SU-DHL-6 (cell line): ENCODE measurements around the gene BPIFB4.

Experiments used
- H2AFZ ChIP-seq: fragments of 200-600 bp; sonication (generic); 2 replicates; pipeline ENCODE4 v1.6.1; 2014; ENCODE audit warnings: low read depth, mild to moderate bottlenecking, moderate library complexity, mixed read lengths, antibody characterized with exemption, low read length; ENCODE audit not compliant: severe bottlenecking
- H3F3A ChIP-seq: fragments of 200-600 bp; shearing (Covaris generic); 2 replicates; pipeline ENCODE4 v1.6.0; 2016; ENCODE audit warnings: antibody characterized with exemption, mild to moderate bottlenecking; ENCODE audit not compliant: insufficient read depth
- H3K27ac ChIP-seq: fragments of 200-600 bp; sonication (generic); 2 replicates; pipeline ENCODE4 v1.5.1; 2016; ENCODE audit warnings: low read depth, mild to moderate bottlenecking, low read length, moderate library complexity, mixed read lengths
- H3K27me3 ChIP-seq: fragments of 200-600 bp; sonication (generic), shearing (Covaris generic); 2 replicates; pipeline ENCODE4 v1.6.0; 2014; ENCODE audit warnings: mild to moderate bottlenecking, low read length
- H3K36me3 ChIP-seq: fragments of 200-600 bp; sonication (generic); 2 replicates; pipeline ENCODE4 v1.6.1; 2014; ENCODE audit warnings: mild to moderate bottlenecking, low read length, mixed read lengths
- H3K4me2 ChIP-seq: fragments of 300-600, 200-600 bp; shearing (Covaris generic), sonication (generic); 2 replicates; pipeline ENCODE4 v1.6.0; 2014; ENCODE audit warnings: low read length, low read depth, mild to moderate bottlenecking; ENCODE audit not compliant: poor library complexity, severe bottlenecking
- H3K4me3 ChIP-seq: fragments of 200-600 bp; sonication (generic); 2 replicates; pipeline ENCODE4 v1.5.1; 2014; ENCODE audit warnings: antibody characterized with exemption, low read length, mild to moderate bottlenecking, mixed read lengths; ENCODE audit not compliant: insufficient read depth, poor library complexity, severe bottlenecking
- H3K79me2 ChIP-seq: fragments of 200-600 bp; sonication (generic); 2 replicates; pipeline ENCODE4 v1.6.1; 2014; ENCODE audit warnings: mild to moderate bottlenecking, low read length, moderate library complexity; ENCODE audit not compliant: insufficient read depth
- H3K9ac ChIP-seq: fragments of 200-600 bp; sonication (generic); 2 replicates; pipeline ENCODE4 v1.7.0; 2014; ENCODE audit warnings: mild to moderate bottlenecking, low read length
- H3K9me2 ChIP-seq: fragments of 200-600 bp; sonication (generic); replicated peaks from 2 replicates; pipeline ENCODE4 v1.6.1; 2014; ENCODE audit warnings: low read length; ENCODE audit not compliant: insufficient read depth
- H3K9me3 ChIP-seq: fragments of 200-600 bp; sonication (generic); 2 replicates; pipeline ENCODE4 v1.6.1; 2014; ENCODE audit warnings: low read length, mixed read lengths; ENCODE audit not compliant: insufficient read depth
- H4K20me1 ChIP-seq: fragments of 200-600 bp; sonication (generic); 2 replicates; pipeline ENCODE4 v1.6.1; 2014; ENCODE audit warnings: low read depth, mild to moderate bottlenecking, antibody characterized with exemption, low read length, moderate library complexity, mixed read lengths
- EZH2phosphoT487 ChIP-seq: fragments of 200-600 bp; sonication (generic), shearing (Covaris generic); conservative IDR thresholded peaks from 2 replicates; pipeline ENCODE4 v1.6.1; 2018; ENCODE audit warnings: mild to moderate bottlenecking, antibody characterized with exemption, low read length, moderate library complexity, mixed read lengths
- TF ChIP-seq, protein P1 (sequence below): fragments of 200-600 bp; sonication (generic); IDR thresholded peaks from one replicate; pipeline ENCODE4 v1.5.1; 2017; ENCODE audit warnings: antibody characterized with exemption, mild to moderate bottlenecking, low read length, moderate library complexity; ENCODE audit not compliant: insufficient read depth, poor library complexity, severe bottlenecking

The BPIFB4 gene

DNA sequence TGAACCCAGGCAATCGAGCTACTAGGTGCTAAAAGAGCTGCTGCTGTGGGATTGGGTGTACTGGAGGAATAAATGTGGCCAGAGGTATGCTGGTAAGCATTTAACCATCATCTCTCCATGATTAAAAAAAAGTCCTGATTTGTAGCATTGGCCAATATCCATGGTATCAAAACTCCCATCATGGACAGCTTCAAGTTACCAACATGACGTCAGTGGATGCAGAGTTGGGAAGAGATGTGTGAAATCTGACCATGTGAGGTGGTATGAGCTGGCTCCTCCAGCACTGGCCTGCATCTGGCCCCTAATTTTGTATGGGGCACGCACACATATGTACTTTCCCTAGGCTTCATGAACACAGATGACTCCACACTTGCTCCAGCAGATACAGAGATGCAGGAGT lies 11.7 kb downstream of the BPIFB4 start:
- TF ChIP-seq, protein P1, sequence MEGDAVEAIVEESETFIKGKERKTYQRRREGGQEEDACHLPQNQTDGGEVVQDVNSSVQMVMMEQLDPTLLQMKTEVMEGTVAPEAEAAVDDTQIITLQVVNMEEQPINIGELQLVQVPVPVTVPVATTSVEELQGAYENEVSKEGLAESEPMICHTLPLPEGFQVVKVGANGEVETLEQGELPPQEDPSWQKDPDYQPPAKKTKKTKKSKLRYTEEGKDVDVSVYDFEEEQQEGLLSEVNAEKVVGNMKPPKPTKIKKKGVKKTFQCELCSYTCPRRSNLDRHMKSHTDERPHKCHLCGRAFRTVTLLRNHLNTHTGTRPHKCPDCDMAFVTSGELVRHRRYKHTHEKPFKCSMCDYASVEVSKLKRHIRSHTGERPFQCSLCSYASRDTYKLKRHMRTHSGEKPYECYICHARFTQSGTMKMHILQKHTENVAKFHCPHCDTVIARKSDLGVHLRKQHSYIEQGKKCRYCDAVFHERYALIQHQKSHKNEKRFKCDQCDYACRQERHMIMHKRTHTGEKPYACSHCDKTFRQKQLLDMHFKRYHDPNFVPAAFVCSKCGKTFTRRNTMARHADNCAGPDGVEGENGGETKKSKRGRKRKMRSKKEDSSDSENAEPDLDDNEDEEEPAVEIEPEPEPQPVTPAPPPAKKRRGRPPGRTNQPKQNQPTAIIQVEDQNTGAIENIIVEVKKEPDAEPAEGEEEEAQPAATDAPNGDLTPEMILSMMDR: no peak
- TF ChIP-seq EZH2phosphoT487: no peak

DNA sequence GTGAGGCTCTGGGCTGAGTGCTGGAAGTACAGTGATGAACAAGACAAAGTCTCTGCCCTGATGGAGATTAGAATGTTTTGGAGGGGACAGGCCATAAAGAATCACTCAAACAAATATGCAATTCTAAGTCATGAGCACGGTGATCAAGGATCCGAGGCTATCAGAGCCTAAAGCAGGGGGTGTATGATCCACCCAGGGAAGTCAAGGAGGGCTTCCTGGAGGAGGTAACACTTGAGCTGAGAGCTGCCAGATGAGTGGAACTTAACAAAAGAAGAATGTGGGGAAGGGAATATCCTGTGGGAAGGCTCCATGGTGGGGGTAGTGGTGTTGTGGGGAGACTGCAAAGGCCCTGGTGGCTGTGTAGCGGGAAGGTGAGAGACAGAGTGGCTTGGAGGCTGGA lies 12.2 kb downstream of the BPIFB4 start:
- Histone ChIP-seq H3K27ac (no peak overlapping the region), H3K4me3 (no peak overlapping the region), H3K36me3 (no peaks in the 10 kb centered on the region), H3K79me2 (no peaks in the 10 kb centered on the region), H3K27me3 (no peaks in the 10 kb centered on the region), H4K20me1 (no peaks in the 10 kb centered on the region), H3F3A (no peaks in the 10 kb centered on the region), H2AFZ (no peak overlapping the region), H3K9me3 (no peaks in the 10 kb centered on the region), H3K9ac (no peak overlapping the region), H3K9me2 (no peaks in the 10 kb centered on the region), H3K4me2 (no peak overlapping the region)
- TF ChIP-seq EZH2phosphoT487: no peak
- TF ChIP-seq, protein P1: no peak

More for the DNA sequence above, 11.7 kb downstream of the BPIFB4 start:
- no peak overlapping the region for H3K9ac ChIP-seq
- no peaks in the 10 kb centered on the region for H3K9me2 ChIP-seq
- H3K27ac ChIP-seq: no peak overlapping the region
- no peak overlapping the region for H3K4me2 ChIP-seq
- H2AFZ ChIP-seq: no peak overlapping the region
- H4K20me1 ChIP-seq: no peaks in the 10 kb centered on the region
- H3F3A ChIP-seq: no peaks in the 10 kb centered on the region
- H3K36me3 ChIP-seq: no peaks in the 10 kb centered on the region
- H3K27me3 ChIP-seq: no peaks in the 10 kb centered on the region
- H3K4me3 ChIP-seq: no peak overlapping the region
- no peaks in the 10 kb centered on the region for H3K9me3 ChIP-seq
- H3K79me2 ChIP-seq: no peaks in the 10 kb centered on the region

DNA sequence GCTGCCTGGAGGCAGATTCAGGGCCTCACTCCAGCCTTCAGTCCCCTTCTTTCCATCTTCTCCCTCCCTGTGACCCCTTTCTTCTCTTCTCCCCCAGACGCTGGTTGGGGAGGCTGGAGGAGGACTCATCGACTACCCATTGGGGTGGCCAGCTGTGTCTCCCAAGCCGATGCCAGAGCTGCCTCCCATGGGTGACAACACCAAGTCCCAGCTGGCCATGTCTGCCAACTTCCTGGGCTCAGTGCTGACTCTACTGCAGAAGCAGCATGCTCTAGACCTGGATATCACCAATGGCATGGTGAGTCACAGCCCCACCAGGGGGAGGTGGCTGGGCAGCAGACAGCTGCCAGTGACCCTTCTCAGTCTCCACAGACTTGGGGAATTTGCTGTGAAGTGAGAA lies 12.9 kb downstream of the BPIFB4 start:
- Histone ChIP-seq H4K20me1 (no peaks in the 10 kb centered on the region), H3K27ac (no peak overlapping the region), H3K9me3 (no peaks in the 10 kb centered on the region), H3K4me2 (no peak overlapping the region), H3K27me3 (no peaks in the 10 kb centered on the region), H3K9ac (no peak overlapping the region), H3K36me3 (no peaks in the 10 kb centered on the region), H2AFZ (no peak overlapping the region), H3K9me2 (no peaks in the 10 kb centered on the region), H3K4me3 (no peak overlapping the region), H3K79me2 (no peaks in the 10 kb centered on the region), H3F3A (no peaks in the 10 kb centered on the region)
- TF ChIP-seq EZH2phosphoT487: no peak
- TF ChIP-seq, protein P1: no peak
